KG1 (cell line): ENCODE measurements around the gene HYAL1.

Source experiments
- DNase-seq: peaks from one replicate; lab custom pipeline; 2025; lab: John Stamatoyannopoulos, UW

HYAL1 gene

DNA sequence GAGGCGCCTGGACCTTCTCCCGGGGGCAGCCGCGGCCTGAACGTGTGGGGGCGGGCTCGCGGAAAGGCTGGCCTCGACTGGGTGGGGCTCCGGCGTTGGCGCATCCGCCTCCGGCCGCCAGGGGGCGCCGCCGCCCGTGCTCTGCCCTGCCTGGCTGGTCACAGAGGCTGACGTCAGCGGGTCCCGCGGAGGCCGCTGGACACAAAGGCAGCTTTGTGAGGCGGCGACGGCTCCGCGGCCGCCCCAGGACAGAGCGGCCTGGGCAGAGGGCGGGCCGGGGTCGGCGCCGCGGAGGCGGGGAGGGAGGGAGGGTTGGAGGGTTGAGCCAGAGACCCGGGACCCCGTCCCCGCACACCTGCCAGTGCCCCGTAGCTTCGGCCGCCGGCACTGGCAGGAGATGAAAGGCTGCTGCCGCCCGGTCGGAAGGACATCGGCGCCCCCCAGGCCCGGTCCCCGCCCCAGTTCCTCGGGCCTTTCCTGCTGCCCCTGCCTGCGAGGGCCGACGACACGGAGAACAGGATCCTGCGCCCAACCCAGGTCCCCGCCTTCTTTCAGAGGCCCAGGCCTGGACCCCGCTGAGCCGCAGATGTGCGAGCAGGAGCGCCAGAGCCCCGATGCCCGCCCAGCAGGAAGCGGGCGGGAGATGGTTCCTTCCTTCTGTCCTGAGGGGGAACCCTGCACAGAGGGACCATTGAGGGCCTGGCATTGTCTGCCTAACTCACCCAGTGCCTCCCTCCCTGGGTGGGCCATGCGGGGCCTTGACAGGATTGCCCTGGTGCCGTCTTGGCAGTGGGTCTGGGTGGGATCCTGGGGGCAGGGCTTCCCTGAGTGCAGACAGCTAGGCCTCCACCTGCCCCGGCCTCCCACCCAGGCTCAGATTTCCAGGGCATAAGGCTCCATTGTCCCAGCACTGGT is 43.1 kb downstream of the HYAL1 start:
- DNase-seq: peak; percentile 68

DNA sequence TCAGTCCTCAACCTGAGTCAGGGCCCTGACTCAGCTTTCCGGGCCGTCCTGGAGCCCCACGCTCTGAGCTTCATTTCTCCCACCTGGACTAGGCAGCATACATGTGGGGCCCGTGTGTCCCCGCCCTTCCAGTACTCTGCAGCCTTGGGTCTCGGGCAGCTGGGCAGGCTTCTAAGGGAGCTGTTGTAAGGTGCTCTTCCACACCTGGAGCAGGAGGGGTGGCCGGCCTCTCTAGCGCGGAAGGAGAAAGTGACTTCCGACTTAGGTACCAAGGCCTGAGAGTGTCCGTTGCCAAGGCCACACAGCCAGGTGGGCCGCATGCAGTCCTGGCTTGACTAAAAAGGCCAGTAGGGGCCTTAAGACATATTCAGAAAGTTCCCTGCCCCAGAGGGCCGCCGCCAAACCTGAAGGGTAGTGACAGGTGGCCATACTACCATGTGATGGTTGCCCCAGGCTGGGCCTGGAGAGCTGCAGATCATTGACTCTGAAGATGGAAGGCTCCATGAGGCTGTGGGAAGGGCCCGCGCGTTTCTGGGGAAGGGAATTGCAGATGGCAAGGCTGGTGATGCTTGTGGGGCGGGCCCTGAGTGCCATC is 43.8 kb downstream of the HYAL1 start:
- DNase-seq: no peak

DNA sequence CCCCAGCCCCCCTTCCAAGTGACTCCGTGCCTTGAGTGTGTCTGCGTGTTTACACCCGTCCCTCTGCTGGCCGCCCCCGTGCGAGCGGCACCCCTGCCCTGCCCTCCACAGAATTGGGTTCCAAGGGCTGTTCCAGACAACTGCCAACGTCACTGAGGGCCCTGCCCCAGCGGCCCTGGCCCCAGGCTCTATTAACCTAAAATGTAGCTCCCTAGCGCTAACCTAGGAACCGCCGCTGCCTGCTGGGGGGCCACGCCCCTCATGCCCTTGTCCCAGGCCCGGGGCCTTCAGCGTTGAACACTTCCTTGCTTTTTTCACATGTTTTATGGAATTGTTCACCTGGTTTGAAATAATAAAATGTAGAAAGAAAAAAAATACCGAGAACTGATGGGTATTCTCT is 44.4 kb downstream of the HYAL1 start:
- DNase-seq: no peak

DNA sequence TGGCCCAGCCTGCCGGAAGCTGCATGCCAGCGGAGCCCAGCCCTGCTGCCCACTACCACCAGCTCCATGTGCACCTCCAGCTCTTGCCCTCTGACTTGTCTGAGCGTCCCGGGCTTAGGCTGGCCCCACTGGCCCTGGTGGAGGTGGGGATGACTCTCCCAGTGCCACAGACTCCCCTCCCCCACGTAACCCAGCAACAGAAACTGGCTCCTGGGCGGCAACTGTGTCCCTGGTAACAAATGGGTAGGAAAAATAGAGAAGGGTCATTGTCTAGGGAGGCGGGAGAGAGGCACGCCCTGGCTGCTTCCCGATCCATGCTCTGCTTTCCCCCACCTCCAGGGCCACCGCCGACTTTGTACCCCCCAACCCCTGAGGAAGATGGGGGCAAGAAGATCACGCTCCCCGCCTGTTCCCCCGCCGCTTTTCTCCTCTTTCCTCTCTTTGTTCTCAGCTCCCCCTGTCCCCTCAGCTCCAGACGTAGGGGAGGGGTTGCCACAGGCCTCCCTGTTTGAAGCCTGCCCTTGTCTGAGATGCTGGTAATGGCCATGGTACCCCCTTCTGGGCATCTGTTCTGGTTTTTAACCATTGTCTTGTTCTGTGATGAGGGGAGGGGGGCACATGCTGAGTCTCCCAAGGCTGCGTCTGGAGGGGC is 45.2 kb downstream of the HYAL1 start:
- no peak for DNase-seq

DNA sequence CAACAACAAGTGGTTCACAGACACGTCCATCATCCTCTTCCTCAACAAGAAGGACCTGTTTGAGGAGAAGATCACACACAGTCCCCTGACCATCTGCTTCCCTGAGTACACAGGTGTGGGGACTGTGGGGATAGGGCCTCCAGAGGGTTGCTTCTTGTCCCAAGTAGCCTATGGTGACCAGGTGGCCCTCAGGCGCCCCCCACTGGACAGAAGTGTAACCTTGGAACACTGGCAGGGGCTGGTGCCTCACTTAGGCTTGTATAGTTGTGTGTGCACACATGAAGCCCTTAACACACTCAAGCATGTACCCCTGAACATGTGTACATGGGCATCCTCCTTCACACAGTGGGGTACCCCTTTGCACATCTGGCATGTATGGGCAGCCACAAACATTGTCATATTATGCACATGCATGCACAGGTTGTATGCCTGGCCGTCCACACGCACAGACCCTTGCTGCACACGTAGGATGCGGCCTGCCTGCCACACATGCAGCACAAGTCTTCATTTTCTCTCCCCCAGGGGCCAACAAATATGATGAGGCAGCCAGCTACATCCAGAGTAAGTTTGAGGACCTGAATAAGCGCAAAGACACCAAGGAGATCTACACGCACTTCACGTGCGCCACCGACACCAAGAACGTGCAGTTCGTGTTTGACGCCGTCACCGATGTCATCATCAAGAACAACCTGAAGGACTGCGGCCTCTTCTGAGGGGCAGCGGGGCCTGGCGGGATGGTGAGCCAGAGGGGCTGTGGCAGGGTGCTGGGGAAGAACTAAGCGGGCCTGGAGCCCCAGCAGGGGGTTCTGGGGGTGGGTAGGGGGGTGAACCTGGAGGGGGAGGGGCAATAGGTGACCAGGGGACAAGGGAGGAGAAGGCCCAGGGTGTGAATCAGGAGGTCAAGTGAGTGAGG is 46.1 kb downstream of the HYAL1 start:
- DNase-seq: no peak

DNA sequence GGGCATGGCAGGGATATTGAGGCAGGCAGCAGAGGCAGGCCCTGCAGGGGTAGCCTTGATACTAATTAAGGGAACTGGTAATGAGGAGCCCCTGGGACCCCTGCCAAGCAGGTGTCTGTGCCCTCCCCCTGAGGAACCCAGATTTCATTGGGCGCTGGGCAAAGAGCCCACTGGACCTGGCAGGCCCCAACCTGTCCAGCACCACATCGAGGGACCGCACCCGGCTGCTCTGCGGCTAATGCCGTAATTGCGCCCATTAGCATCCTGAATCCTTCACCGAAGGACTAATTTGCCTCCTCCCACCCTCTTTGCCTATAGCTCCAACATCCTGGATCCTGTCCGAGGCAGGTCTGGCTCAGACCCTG is 48.1 kb downstream of the HYAL1 start:
- DNase-seq: no peak

DNA sequence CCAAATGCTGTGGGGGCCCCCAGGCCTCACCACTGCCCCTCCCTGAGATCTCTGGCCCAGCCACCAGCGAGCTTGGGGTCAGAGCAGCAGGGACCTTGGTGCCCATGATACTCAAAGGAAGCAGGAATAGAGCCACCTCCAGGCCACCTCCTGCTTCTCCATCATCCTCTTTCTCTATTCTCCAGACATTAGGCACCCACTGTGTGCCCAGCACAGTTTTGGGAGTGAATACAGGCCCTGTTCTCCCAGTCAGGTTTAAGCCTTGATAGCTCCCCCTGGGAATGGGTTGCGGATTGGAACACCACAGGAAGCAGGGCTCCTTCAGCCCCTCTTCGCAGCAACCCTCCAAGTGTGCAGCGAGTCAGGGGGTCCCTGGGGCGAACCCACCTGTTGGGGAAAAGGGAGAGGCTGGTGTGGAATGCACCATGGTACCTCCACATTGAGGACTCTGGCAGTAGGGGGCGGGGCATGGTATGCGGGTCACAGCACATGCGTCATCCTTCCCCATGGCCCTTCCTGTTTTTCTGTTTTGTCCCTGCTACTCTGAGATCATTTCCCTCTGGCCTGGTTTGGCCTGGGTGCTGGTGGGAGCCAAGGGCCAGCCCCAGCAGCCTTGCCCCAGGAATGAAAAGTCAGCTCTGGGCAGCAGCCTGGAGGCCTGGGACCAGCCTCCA is 48.7 kb downstream of the HYAL1 start:
- no peak for DNase-seq

DNA sequence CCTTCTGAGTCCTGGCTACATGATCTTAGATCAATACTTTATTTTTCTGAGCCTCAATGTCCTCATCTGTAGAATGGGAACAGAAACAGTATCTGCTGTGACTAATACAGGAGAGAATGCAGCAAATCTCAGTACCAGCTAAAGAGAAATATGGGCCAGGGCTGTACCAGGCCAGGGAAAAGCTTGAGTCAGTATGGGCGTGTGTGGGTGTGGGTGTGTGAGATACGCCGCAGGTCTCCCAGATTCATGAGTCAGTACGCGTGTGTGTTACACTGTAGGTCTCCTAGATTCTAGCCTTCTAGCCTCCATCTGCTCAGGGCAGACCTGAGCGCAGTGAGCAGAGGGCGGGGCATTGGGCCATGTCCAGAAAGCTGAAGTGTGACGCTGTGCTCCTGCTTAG is 52.2 kb downstream of the HYAL1 start:
- DNase-seq: no peak

DNA sequence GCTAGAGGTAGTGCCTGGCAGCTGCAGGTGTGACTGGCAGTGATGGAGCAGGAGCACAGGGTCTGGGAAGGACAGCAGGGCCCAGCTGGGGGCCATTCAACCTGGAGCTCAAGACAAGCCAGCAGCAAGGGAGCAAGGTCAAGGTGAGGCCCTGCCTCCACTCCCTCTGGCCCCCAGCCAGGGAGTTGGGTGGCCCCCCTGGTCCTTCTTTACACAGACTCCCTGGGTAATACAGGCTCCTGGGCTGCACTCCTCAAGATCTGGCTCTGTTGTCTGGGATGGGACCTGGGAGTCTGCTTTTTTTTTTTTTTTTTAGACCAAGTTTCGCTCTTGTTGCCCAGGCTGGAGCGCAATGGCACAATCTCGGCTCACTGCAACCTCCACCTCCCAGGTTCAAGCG is 52.9 kb downstream of the HYAL1 start:
- no peak for DNase-seq
